GM12873 (cell line): Measurements from ENCODE around the gene SYAP1.

Experiments used
- TF ChIP-seq, protein P1 (sequence below): IDR thresholded peaks from 2 replicates; pipeline ENCODE4 v1.5.1; 2012; ENCODE audit warnings: low read depth, mild to moderate bottlenecking, moderate library complexity, low read length, control low read depth; ENCODE audit not compliant: insufficient read depth; ENCODE audit errors: missing control alignments

The SYAP1 gene

DNA sequence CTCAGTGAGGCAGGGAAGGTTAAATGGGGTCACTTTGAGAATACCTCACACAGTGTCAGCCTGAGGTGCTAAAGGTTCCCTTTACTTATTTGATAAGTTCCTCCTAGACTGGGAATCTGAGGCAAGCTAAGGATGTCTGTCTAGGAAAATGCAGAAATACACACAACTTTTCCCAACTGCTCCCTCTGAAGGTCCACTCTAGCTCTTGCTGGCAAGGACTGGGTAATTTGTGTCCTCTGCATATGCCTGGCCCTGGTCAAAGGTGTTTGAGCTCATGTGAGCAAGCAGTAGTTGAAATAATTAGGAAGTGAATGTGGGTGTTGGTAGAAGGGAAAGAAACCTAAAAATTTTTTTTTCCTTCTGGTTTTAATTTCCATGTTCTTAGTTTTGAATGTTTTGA lies 88.1 kb downstream of the SYAP1 start:
- TF ChIP-seq, protein P1, sequence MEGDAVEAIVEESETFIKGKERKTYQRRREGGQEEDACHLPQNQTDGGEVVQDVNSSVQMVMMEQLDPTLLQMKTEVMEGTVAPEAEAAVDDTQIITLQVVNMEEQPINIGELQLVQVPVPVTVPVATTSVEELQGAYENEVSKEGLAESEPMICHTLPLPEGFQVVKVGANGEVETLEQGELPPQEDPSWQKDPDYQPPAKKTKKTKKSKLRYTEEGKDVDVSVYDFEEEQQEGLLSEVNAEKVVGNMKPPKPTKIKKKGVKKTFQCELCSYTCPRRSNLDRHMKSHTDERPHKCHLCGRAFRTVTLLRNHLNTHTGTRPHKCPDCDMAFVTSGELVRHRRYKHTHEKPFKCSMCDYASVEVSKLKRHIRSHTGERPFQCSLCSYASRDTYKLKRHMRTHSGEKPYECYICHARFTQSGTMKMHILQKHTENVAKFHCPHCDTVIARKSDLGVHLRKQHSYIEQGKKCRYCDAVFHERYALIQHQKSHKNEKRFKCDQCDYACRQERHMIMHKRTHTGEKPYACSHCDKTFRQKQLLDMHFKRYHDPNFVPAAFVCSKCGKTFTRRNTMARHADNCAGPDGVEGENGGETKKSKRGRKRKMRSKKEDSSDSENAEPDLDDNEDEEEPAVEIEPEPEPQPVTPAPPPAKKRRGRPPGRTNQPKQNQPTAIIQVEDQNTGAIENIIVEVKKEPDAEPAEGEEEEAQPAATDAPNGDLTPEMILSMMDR = no peak

DNA sequence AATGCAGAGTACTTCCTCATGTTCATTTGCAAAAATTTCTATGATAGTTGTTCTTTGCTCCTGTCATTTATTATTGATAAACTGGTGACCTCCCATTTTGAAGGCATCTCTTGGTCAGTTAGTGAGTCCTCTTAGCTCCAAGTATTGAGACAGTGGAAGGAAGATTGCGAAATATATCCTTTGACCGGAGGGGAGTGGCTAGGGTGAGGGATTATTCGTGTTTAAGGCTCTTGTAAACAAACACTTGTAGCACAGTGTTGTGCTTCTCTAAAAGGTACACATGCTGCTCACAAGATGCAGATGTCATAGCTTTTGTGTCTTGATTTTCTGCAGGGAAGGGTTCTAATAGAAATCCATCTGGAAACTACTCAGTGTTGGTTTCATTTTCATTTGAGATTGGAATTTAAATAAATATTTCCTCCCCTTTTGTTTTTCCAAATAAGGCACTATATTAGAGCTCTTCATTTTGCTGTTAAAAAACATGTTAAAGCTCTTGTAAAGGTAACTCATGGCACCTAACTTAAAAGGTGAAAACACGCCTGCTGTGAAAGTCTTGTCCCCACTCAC lies 88.6 kb downstream of the SYAP1 start:
- TF ChIP-seq, protein P1 = no peak

DNA sequence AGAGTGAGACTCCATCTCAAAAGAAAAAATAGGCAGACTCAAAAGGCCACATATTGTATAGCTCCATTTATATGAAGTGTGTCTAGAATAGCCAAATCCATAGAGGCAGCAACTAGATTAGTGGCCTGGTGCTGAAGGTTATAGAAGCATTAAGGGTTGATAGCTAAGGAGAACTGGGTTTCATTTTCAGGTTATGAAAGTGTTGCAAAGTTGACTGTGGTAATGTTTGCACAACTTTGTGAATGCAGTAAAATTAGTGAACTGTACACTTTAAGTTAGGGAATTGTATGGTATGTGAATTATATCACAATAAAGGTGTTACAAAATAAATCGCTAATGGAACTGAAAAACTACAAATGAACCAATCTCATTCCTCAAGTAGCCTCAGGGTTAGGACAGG lies 95.2 kb downstream of the SYAP1 start:
- TF ChIP-seq, protein P1 = no peak
